Astrocyte (in vitro differentiated cells and primary cell): ENCODE results near the gene NCK2.

Experiments
- EZH2 ChIP-seq: IDR thresholded peaks from 2 replicates; pipeline ENCODE4 v1.6.1; 2012; ENCODE audit warnings: mild to moderate bottlenecking, low read length, inconsistent platforms; ENCODE audit not compliant: insufficient read depth
- TF ChIP-seq, protein P1 (sequence below): IDR thresholded peaks from 2 replicates; pipeline ENCODE4 v1.5.1; 2011; ENCODE audit warnings: low read depth, mild to moderate bottlenecking, inconsistent platforms, low read length, moderate library complexity; ENCODE audit not compliant: insufficient read depth

DNA sequence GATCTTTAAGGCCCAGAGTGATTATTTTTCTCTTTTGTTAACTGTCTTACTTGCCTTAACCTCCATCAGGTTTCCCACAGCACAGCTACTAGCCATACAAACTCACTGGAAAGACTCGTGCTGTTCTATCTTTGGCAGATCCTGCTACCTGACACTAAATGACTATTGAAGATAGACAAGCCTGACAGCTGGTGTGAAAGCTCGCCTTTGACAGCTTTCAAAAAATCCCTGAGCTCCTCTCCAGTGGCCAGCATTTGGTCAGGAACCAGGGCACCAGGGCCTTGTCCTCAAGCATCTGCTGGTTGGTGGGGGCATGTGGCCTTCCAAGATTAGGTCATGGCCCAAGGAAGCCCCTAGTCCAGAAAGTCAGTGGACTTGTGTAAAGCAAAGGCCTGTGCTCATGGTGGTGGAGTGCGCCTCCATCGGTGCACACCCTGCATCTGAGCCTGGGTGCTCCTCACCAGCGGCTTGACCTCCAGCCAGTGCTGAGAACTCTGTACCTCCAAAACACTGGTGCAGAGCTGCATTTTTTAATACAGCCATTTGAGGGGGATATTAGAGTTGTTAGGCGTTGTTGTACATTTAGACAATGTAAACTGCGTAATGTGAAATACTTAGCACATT, 158.5 kb downstream of the NCK2 start:
- TF ChIP-seq, protein P1, sequence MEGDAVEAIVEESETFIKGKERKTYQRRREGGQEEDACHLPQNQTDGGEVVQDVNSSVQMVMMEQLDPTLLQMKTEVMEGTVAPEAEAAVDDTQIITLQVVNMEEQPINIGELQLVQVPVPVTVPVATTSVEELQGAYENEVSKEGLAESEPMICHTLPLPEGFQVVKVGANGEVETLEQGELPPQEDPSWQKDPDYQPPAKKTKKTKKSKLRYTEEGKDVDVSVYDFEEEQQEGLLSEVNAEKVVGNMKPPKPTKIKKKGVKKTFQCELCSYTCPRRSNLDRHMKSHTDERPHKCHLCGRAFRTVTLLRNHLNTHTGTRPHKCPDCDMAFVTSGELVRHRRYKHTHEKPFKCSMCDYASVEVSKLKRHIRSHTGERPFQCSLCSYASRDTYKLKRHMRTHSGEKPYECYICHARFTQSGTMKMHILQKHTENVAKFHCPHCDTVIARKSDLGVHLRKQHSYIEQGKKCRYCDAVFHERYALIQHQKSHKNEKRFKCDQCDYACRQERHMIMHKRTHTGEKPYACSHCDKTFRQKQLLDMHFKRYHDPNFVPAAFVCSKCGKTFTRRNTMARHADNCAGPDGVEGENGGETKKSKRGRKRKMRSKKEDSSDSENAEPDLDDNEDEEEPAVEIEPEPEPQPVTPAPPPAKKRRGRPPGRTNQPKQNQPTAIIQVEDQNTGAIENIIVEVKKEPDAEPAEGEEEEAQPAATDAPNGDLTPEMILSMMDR: no peak
- TF ChIP-seq EZH2: no peak
